ENCODE measurements around the gene TMEM61.

GRCh38 chr1:54947540-54947939 is 32.9 kb upstream of the TMEM61 start:
- TF ChIP-seq CTCF (IDR thresholded peaks at IDR 0.05; ENCODE audit: insufficient read depth, low read depth, low read length) (no peak), EZH2 (IDR thresholded peaks at IDR 0.05; ENCODE audit: insufficient read depth, low read length) (no peak)
